Cardiac muscle cell (in vitro differentiated cells and primary cell): ENCODE data around the gene CFAP58. TPM values are rescaled to one million over a fixed set of nuclear protein-coding genes. Genes with fewer than 3 reads are reported as not detected.

Source experiments
- DNase-seq, 2 donors: peaks; one replicate each; pipeline versions ENCODE4 v3.0.0 to v3.0.0-alpha.2; 2010 to 2017; ENCODE audit warnings: low read depth in 1 of 2, low spot score in 1 of 2
- H3K27ac ChIP-seq: fragments of 200-600 bp; sonication (generic); 2 replicates; pipeline ENCODE4 v1.5.1; 2016
- H3K27me3 ChIP-seq: fragments of 200-600 bp; sonication (generic); 2 replicates; pipeline ENCODE4 v1.6.0; 2016; ENCODE audit warnings: control low read depth
- H3K36me3 ChIP-seq: fragments of 200-600 bp; sonication (generic); 2 replicates; pipeline ENCODE4 v1.5.1; 2016; ENCODE audit warnings: control low read depth
- H3K4me1 ChIP-seq: fragments of 200-600 bp; sonication (generic); 2 replicates; pipeline ENCODE4 v1.8.1; 2017; ENCODE audit warnings: low read depth, mild to moderate bottlenecking, mixed run types
- H3K4me3 ChIP-seq: fragments of 200-600 bp; sonication (generic); 2 replicates; pipeline ENCODE4 v1.5.1; 2016; ENCODE audit warnings: mild to moderate bottlenecking
- H3K9me3 ChIP-seq: fragments of 200-600 bp; sonication (generic); 2 replicates; pipeline ENCODE4 v1.5.1; 2017; ENCODE audit warnings: low read depth, mild to moderate bottlenecking, control low read depth
- polyA plus RNA-seq: library from polyadenylated mRNA; unstranded; fragments of >200 nt; fragmentation: Nextera tagmentation; extraction: Ambion mirVana; gene quantifications from 2 replicates; pipeline ENCODE4 v1.2.1, GENCODE V29; 2016
- total RNA-seq: library from RNA; depleted of rRNA; stranded (reverse); fragments of >200 nt; gene quantifications from 2 replicates; pipeline ENCODE4 v1.2.3, GENCODE V29; 2016
- TF ChIP-seq, protein P1 (sequence below): IDR thresholded peaks from 2 replicates; pipeline ENCODE4 v1.5.1; 2012; ENCODE audit warnings: low read depth, mild to moderate bottlenecking, low read length

The CFAP58 gene
- total and polyA plus RNA-seq, 2 experiments from 2014 or later: 1.1 to 1.9 TPM

DNA sequence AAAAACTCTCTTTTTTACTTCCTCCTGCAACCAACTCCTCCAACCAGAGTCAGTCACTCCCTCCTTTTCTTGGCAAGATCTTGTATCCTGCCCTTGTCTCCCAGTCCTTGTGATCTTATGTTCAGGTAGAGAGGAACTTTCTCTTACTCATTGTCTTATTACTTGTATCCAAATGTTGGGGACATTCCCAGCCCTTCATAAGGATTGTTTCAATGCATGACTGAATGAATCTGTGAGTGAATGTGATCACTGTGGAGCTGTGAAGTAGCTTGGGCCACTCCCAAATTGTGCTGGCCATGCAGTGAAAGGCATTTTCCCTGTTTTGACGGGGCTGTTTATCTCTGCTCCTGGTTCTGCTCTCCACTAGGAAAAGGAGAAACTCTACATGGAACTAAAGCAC is 93.7 kb downstream of the CFAP58 start:
- no peaks in the 10 kb centered on the region for H3K9me3 ChIP-seq
- no peak for DNase-seq
- H3K36me3 ChIP-seq: no peaks in the 10 kb centered on the region
- H3K27me3 ChIP-seq: no peaks in the 10 kb centered on the region
- no peak overlapping the region for H3K27ac ChIP-seq
- no peak overlapping the region for H3K4me3 ChIP-seq
- no peaks in the 10 kb centered on the region for H3K4me1 ChIP-seq
- TF ChIP-seq, protein P1, sequence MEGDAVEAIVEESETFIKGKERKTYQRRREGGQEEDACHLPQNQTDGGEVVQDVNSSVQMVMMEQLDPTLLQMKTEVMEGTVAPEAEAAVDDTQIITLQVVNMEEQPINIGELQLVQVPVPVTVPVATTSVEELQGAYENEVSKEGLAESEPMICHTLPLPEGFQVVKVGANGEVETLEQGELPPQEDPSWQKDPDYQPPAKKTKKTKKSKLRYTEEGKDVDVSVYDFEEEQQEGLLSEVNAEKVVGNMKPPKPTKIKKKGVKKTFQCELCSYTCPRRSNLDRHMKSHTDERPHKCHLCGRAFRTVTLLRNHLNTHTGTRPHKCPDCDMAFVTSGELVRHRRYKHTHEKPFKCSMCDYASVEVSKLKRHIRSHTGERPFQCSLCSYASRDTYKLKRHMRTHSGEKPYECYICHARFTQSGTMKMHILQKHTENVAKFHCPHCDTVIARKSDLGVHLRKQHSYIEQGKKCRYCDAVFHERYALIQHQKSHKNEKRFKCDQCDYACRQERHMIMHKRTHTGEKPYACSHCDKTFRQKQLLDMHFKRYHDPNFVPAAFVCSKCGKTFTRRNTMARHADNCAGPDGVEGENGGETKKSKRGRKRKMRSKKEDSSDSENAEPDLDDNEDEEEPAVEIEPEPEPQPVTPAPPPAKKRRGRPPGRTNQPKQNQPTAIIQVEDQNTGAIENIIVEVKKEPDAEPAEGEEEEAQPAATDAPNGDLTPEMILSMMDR: no peak

DNA sequence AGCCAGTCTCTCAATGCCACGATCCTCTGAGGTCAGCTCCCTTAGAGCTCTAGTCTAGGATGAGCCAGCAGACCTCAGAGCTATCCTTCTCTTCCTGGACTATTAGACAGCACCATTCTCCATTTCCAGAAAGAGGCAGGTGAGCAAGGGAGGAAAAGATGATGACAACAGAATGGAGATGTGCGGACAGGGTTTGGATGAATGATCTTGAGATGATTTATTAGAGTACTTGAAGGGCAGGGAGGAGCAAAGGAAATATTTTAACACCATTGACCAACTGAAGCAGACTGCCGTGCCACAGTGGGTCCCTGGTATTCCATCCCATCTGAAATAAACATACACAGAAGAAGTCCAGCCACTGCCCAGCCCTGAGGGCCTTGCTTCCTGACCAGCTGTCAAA is 94.3 kb downstream of the CFAP58 start:
- DNase-seq: no peak
- Histone ChIP-seq H3K27ac (no peak overlapping the region), H3K9me3 (no peaks in the 10 kb centered on the region), H3K27me3 (no peaks in the 10 kb centered on the region), H3K4me1 (no peaks in the 10 kb centered on the region), H3K4me3 (no peak overlapping the region), H3K36me3 (no peaks in the 10 kb centered on the region)
- TF ChIP-seq, protein P1: no peak

DNA sequence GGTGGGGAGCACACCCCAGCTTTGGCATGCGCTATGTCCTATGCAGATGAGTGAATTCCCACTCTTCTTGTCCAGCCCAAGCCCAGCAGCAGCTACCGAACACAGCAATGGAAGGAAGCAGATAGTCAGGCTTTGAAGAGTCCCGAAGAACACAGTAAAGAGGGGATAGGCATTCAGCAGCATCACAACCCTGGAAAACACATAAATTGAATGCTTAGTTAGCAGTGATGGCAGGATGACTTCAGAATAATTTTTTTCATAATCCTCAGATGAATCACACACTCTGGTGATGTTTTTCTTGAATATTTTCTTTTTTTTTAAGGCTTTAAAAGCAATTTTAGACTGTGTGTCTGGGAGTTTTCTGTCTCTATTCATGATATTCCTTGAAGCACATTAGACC is 95.8 kb downstream of the CFAP58 start:
- Histone ChIP-seq H3K27ac (no peak overlapping the region), H3K36me3 (no peaks in the 10 kb centered on the region), H3K27me3 (no peaks in the 10 kb centered on the region), H3K9me3 (no peaks in the 10 kb centered on the region), H3K4me1 (no peaks in the 10 kb centered on the region), H3K4me3 (no peak overlapping the region)
- TF ChIP-seq, protein P1: no peak
- DNase-seq: no peak

DNA sequence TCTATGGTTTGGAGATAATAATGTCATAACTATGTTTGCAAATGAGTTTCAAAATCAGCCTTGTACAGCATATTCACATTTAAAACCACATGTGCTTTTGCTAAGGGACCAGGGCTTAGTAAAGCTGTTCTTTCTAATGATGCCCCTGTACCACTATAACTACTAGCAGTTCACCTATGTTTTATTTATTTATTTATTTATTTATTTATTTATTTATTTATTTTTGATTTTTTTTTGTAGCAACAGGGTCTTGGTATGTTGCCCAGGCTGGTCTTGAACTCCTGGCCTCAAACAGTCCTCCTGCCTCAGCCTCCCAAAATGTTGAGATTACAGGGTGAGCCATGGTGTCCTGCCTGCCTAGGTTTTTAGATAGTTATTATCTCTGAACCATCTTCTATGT is 96.9 kb downstream of the CFAP58 start:
- no peaks in the 10 kb centered on the region for H3K27me3 ChIP-seq
- H3K4me3 ChIP-seq: no peak overlapping the region
- TF ChIP-seq, protein P1: no peak
- no peaks in the 10 kb centered on the region for H3K9me3 ChIP-seq
- H3K4me1 ChIP-seq: no peaks in the 10 kb centered on the region
- no peak overlapping the region for H3K27ac ChIP-seq
- H3K36me3 ChIP-seq: no peaks in the 10 kb centered on the region
- no peak for DNase-seq

DNA sequence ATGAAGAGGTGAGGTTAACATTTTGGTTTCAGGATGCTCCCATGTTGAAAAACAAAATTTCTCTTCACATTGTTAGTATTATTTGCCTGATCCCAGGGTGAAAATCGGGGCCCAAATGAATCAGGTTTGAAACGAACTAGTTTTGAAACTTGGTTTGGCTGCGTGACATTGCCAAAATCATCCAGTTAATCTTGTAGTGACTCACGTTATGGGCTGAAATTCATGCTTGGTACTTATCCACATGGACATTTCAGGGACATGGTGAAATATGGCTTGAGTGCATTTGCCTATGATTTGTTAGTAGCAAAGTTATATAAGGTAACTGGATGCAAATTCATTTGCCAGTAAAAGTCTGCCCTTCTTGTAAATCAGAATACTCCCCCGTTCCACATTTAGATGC is 97.3 kb downstream of the CFAP58 start:
- H3K27me3 ChIP-seq: no peaks in the 10 kb centered on the region
- H3K4me1 ChIP-seq: no peaks in the 10 kb centered on the region
- H3K36me3 ChIP-seq: no peaks in the 10 kb centered on the region
- no peak for DNase-seq
- no peaks in the 10 kb centered on the region for H3K9me3 ChIP-seq
- no peak overlapping the region for H3K4me3 ChIP-seq
- TF ChIP-seq, protein P1: no peak
- H3K27ac ChIP-seq: no peak overlapping the region

DNA sequence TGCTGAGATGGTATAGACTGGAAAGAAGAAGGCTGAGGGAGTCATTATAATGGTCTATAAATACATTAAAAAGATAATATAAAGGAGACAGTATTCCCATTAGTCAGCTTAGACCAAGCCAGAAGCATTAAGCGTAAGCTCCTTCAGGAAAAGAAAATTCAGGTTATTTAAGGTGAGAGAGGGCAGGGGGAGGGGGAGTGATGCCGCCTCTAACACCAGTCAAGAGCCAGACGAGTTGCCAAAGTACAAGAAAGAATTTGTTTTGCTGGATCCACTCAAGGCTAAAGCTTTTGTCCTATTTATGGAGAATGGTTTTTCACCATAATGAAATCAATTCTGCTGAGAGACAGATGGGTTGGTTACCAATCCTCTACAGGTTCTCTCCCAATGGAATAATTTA is 99.3 kb downstream of the CFAP58 start:
- TF ChIP-seq, protein P1: no peak
- DNase-seq: no peak
- Histone ChIP-seq H3K4me1 (peaks cover 5% of the 10 kb centered on the region), H3K27ac (no peak overlapping the region), H3K4me3 (no peak overlapping the region), H3K27me3 (no peaks in the 10 kb centered on the region), H3K36me3 (no peaks in the 10 kb centered on the region), H3K9me3 (no peaks in the 10 kb centered on the region)
